NCI-H1417 treated with DMSO at 0.1 percent for 48 hours (cell line): Measurements from ENCODE around the gene MED31.
"Not testable (repeated sequence)": the region's sequence is repeated elsewhere in the genome, so short reads cannot be mapped to it uniquely, and the experiment has no call there.

ENCODE experiments used
- DNase-seq: peaks from one replicate; lab custom pipeline; 2025; lab: John Stamatoyannopoulos, UW

MED31 gene

GRCh38 chr17:6655732-6656361 lies 4.4 kb upstream of the MED31 start:
- DNase-seq: not testable (repeated sequence)

DNA sequence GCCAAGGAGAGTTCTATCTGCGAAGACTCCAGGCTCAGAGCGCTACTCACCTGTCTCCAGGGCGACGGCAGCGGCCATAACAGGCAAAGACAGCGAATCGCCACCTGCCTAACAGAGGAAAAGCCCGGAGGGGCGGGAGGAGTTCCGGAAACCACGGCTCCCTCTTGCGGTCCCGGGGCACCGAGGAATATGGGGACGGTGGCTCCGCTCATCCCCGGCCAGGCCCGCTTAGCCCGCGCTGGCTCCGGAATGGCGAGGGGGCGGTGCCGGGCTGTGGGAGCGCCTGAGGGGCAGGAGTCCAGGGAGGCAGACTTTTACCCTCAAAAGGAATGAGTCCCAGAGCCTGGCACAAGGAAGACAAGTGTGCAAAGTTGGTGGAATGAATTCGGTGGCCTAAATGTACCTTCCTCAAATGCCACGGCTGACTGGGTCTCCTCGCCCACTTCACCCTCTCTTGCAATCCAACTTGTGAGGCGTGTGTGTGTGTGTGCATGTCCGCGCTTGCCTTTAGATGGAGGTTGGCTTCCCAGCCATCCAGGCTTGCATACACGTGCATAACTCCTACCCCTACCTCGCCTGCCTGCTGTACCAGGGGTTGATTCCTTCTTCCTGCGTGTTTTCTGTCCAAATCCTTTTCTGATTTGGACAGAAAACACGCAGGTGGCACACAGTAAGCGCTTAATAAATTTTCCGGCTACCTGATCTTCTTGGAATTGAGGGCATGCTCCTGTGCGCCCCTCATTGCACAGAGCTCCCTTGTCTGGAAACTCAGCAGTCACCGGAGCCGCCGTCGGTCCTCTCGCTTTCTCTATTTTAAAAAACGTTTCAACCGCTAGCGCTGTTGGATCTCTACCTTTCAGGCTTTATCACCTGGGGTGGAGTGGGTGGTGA lies 3.7 kb upstream of the MED31 start:
- no peak for DNase-seq

DNA sequence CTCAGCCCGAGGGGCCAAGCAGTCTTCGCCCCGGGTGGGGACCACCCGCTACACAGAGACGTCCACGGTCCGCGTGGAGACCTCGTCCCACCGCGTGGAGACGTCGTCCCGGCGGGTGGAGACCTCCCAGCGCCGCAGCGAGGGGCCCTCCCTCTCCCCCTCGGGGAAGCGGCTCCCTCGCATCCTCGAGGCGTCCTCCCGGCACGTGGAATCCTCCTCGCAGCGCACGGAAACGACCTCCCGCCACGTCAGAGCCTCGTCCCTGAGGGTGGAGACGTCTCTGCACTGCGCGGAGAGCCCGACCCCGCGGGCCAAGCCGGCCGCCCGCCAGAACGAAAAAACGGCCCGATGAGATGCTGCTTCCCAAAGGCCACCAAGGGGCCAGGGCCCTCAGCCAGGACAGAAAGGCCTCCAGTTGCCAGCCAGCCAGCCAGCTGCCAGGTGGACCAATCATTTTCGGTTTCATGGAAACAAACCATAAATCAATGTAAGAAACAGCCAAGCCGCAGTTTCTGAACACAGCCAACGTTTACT lies 581 bp upstream of the MED31 start:
- DNase-seq: no peak

DNA sequence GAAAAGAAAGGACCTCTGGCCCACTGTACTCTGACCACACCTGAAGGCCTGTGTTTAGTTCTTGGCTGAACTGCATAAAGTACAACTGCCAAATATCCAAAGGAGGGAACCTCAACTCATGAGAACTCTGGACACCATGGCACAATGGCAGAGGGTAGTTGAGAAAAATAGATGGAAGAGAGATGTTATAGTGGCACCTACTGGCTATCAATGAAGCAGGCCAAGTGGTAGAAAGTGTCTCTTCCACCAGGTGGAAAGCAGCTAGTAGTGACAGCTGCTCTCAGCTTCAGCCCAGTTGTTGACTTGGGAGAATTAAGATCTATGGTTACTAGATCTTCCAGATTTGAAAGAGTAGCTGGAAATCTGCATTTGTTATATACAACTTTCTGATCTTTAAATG lies 3.2 kb downstream of the MED31 start:
- DNase-seq: no peak

DNA sequence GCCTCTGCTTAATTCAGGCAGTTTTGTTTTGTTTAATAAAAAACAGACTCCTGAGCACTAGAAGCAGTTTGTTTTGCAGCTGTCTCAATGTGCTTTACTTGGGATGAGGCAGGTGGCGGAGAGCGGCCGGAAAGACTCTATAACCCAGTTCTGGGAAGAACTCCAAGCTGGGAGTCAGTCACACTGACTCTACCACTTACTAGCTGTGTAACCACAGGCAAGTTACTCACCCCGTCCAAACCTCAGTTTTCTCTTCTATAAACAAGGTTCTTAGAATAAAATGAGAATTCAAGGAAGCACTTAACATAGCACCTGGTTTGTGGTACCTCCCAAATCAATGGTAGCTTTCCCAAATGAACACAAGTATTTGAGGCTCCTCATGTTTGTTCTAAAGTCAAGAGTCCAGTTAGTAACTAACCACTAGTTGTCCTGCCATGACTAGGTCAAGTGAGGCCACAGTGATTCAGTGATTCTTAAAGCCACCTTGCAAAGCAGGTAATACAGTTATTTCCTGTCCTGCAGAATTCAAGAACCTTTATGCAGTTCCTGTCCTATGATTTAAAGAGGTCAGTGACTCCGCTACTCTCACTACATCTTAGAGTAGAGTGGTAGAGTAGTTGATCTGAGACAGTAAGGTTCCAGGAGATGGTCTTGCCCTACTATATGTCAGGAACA lies 7.8 kb downstream of the MED31 start:
- DNase-seq: no peak

DNA sequence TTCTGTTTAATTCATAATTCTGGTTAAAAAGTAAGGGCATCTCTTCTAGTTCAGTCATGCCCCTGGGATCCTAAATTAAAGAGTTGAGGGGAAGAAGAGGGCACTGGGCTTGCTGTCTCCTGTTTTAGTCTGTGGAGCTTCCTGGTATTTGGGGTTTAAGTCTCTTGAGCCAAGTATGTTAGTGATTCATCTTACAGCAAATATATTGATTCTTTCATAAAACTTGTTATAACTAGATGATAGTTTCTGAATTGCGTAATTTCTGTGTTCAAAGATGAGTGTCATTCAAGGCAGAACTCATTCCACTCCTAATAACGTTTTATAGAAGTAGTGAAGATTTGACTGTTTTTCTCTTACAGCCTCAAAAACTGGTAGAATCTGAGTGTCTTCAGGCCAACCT lies 8.8 kb downstream of the MED31 start:
- no peak for DNase-seq

DNA sequence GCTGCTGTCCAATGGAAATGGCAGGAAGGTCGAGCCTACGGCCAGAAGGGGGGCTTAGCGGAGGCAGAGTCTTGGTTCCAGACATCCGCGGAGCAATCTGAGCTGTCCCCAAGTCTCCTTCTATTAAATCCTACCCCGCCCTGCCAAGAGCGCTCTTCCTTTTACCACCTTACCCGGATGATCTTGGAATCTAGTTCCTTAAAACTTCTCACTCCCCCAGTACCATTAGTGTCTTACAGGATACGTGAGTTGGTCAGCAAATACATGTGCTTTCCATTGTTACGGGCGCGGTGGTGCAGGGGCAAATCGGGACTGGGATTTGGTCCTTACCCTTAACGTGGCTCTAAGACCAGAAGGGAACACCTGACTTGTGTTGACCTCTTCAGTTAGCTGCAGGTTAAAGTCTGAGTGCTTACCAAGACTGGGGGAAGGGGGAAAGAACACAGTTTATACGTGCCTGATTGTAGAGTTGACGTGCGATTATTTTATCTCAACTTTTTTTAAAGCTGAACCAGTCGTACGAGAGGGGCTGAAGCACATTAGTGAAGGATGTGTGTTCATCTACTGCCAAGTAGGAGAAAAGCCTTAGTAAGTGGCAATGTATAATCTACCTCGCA lies 10.1 kb downstream of the MED31 start:
- DNase-seq: no peak

DNA sequence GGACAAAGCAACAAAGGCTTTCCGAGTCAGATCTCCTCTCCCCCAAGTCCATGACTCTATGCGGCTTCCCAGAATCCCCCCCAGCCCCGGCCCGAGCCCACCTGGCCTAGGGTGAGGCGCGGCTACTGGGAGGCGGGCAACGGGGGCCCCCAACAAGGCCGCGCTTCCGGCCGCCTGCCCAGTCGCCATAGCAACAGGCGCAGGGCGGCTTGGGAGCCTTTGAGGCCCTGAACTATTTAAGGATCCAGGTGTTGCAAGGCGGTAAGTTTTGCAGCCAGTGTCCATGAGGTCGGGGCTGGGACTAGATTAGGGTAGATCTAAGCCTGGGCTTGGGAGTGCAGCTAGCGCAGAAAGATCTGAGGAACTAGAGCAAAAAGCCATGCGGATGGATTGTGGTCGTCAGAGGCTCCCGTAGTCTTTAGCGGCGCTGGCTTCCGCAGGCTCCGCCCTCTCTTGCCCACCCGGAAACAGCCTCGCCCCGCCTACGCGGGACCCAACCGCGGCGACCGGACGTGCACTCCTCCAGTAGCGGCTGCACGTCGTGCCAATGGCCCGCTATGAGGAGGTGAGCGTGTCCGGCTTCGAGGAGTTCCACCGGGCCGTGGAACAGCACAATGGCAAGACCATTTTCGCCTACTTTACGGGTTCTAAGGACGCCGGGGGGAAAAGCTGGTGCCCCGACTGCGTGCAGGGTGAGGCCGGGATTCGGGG lies 10.7 kb downstream of the MED31 start, which contains the start of the genes KIAA0753 and TXNDC17:
KIAA0753 (minus strand) TSS at position 176 of the 711 bp plus-strand sequence. CDS start 5,608 bp downstream, outside the sequence.
TXNDC17 (plus strand) TSS at position 525 of the 711 bp plus-strand sequence; CDS start at position 548, 23 bp downstream.
- DNase-seq: peak; percentile 40

- DNase-seq: no peak
Observed at GRCh38 chr17:6639586-6640535, 11.5 kb downstream of the MED31 start.

GRCh38 chr17:6639014-6639585 lies 12.3 kb downstream of the MED31 start:
- DNase-seq: no peak

- DNase-seq: no peak
Observed at GRCh38 chr17:6638046-6638908, 13.1 kb downstream of the MED31 start.

DNA sequence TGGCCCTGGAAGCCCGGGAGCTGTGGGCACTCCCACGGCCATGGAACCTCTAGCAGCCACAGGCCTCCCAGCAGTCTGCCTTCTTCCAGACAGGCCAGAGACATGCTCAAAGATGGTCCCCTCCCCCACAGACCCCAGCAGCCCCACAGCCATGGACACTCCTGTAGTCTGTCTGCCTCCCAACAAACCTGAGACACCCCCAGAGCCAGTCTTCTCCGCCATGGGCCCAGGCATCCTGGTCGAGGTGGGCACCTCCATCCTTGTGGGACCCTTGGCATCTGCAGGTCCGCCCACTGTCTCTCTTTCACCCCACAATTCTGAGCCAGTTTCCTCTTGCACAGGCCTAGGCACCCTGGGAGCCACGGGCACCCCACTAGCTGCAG lies 14.0 kb downstream of the MED31 start:
- DNase-seq: no peak

GRCh38 chr17:6636616-6637457 lies 14.6 kb downstream of the MED31 start:
- DNase-seq: no peak

GRCh38 chr17:6636105-6636504 lies 15.3 kb downstream of the MED31 start:
- no peak for DNase-seq

DNA sequence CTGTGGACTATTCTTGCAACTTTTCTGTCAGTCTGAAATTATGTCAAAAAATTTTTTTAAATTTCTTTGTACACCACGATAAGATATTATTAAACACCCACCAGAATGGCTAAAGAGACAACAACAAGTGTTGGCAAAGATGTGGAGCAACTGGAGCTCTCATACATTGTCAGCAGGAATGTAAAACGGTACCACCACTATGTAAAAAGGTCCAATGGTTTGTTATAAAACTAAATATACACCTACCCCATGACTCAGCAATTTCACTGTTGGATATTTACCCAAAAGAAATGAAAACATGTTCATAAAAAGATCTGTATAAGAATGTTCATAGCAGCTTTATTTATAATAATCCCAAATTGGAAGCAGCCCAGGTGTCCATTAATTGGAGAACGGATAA lies 18.1 kb downstream of the MED31 start:
- no peak for DNase-seq

- DNase-seq: no peak
Observed at GRCh38 chr17:6632530-6632929, 18.9 kb downstream of the MED31 start.

DNA sequence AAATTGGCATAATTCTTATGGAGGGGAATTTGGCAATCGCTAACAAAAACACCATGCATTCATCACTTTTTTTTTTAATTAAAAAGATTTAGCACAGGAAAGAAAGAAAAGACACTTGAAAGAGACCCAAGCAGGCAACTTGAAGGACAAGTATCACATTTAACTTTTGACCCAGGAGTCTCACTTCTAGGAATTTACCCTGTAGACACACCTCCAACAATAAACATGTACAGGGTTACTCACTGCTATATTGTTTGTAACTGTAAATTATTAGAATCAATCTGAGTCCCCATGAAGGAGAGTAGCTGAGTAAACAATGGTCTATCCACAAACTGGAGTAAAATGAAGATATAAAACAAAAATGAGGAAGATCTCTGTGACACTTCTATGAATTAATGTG lies 21.0 kb downstream of the MED31 start:
- no peak for DNase-seq

GRCh38 chr17:6627019-6627418 lies 24.4 kb downstream of the MED31 start:
- DNase-seq: no peak
